ENCODE results near the gene TNFSF8.

Gene TNFSF8

GRCh38 chr9:114864471-114864870 lies 65.9 kb downstream of the TNFSF8 start:
- no peak for DNase-seq

GRCh38 chr9:114861922-114862605 lies 68.3 kb downstream of the TNFSF8 start:
- no peak for DNase-seq

- DNase-seq, result no peak
Observed at GRCh38 chr9:114861273-114861672, 69.1 kb downstream of the TNFSF8 start.

GRCh38 chr9:114860187-114860586 lies 70.2 kb downstream of the TNFSF8 start:
- DNase-seq, result no peak

GRCh38 chr9:114856942-114857315 lies 73.5 kb downstream of the TNFSF8 start:
- no peak for DNase-seq

- no peak for DNase-seq
Observed at GRCh38 chr9:114856215-114856941, 74.0 kb downstream of the TNFSF8 start.

GRCh38 chr9:114855488-114855887 lies 74.9 kb downstream of the TNFSF8 start:
- no peak for DNase-seq

GRCh38 chr9:114854736-114855355 lies 75.5 kb downstream of the TNFSF8 start:
- DNase-seq, result no peak

- DNase-seq, result no peak
Observed at GRCh38 chr9:114853071-114853855, 77.1 kb downstream of the TNFSF8 start.

GRCh38 chr9:114852050-114852594 lies 78.3 kb downstream of the TNFSF8 start:
- no peak for DNase-seq

GRCh38 chr9:114851306-114851705 lies 79.1 kb downstream of the TNFSF8 start:
- DNase-seq, result no peak
